ENCODE data around the gene ABLIM3. TPM values are rescaled to one million over a fixed set of nuclear protein-coding genes. Genes with fewer than 3 reads are reported as not detected.

ABLIM3 gene
- total and polyA plus RNA-seq, 2 of the 13 experiments (the other 11 are each of a cell fraction or from before 2014, with no cell fraction given), result 0.53 to 6.3 TPM

DNA sequence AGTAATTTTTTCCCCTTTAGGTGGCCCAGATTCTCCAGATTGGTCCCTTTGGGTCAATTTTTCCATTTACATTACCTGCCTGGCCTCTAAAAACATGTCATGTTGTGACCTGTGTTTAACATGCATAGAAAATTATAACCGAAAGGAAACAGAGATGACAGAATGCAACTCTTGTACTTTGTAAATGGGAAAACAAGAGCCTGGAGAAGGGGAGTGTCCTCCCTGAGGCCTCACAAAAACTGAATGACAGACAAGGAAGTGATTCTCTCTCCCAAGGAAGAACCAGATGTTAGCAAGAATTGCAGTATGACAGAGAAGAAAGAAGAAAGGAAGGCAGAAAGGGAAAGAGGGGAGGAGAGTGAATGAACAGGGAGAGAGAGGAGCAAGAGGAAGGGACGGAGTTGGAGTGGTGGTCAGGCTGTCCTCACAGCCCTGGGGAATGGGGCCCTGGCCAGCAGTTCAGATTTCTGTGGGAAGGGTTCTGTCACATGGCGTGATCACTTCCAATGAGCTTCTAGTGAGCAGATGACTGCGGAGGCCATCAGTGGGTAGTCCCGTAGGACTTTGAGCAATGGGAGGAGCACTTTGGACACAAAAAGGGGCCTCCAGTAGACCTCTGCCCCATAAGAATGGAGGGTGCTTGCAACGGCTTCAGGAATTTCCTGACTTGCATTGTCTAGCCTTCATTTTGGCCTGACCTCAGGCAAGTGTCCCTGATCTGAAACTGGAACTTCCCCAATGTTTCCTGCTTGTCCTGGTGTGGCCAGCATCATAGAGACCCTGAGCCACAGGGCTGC, 31.6 kb downstream of the ABLIM3 start (continued):
- TF ChIP-seq NFYB (CRISPR knock-in tag; IDR thresholded peaks at IDR 0.05), result peak; percentile 85
- peak; percentile 52; the same call in 1 of the 2 replicates for TF ChIP-seq DMAP1 (CRISPR knock-in tag; IDR thresholded peaks at IDR 0.05)
- TF ChIP-seq, protein P1, sequence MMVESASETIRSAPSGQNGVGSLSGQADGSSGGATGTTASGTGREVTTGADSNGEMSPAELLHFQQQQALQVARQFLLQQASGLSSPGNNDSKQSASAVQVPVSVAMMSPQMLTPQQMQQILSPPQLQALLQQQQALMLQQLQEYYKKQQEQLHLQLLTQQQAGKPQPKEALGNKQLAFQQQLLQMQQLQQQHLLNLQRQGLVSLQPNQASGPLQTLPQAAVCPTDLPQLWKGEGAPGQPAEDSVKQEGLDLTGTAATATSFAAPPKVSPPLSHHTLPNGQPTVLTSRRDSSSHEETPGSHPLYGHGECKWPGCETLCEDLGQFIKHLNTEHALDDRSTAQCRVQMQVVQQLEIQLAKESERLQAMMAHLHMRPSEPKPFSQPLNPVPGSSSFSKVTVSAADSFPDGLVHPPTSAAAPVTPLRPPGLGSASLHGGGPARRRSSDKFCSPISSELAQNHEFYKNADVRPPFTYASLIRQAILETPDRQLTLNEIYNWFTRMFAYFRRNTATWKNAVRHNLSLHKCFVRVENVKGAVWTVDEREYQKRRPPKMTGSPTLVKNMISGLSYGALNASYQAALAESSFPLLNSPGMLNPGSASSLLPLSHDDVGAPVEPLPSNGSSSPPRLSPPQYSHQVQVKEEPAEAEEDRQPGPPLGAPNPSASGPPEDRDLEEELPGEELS (CRISPR knock-in tag; IDR thresholded peaks at IDR 0.05), result peak; percentile 56
- peak; percentile 46; the same call in 1 of the 2 replicates for TF ChIP-seq ZNF724P (CRISPR knock-in tag; IDR thresholded peaks at IDR 0.05; ENCODE audit: borderline replicate concordance)
- no peak for TF ChIP-seq NFE2L1 (CRISPR knock-in tag; IDR thresholded peaks at IDR 0.05; ENCODE audit: borderline replicate concordance)
- TF ChIP-seq PLRG1 (conservative IDR thresholded peaks at IDR 0.05), result no peak
- TF ChIP-seq, protein P2, sequence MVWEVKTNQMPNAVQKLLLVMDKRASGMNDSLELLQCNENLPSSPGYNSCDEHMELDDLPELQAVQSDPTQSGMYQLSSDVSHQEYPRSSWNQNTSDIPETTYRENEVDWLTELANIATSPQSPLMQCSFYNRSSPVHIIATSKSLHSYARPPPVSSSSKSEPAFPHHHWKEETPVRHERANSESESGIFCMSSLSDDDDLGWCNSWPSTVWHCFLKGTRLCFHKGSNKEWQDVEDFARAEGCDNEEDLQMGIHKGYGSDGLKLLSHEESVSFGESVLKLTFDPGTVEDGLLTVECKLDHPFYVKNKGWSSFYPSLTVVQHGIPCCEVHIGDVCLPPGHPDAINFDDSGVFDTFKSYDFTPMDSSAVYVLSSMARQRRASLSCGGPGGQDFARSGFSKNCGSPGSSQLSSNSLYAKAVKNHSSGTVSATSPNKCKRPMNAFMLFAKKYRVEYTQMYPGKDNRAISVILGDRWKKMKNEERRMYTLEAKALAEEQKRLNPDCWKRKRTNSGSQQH (CRISPR knock-in tag; IDR thresholded peaks at IDR 0.05; ENCODE audit: low read depth), result 0 out of 2 replicates have a peak, but pooled peaks have one; percentile 36
- TF ChIP-seq PHF21A (CRISPR knock-in tag; IDR thresholded peaks at IDR 0.05), result peak; percentile 94
- peak; percentile 34 for TF ChIP-seq THAP11 (CRISPR knock-in tag; IDR thresholded peaks at IDR 0.05)
- TF ChIP-seq ELF4 (CRISPR knock-in tag; IDR thresholded peaks at IDR 0.05; ENCODE audit: borderline replicate concordance), result no peak
- TF ChIP-seq ZNF432 (CRISPR knock-in tag; IDR thresholded peaks at IDR 0.05; ENCODE audit: borderline replicate concordance), result no peak
- TF ChIP-seq, protein P3, sequence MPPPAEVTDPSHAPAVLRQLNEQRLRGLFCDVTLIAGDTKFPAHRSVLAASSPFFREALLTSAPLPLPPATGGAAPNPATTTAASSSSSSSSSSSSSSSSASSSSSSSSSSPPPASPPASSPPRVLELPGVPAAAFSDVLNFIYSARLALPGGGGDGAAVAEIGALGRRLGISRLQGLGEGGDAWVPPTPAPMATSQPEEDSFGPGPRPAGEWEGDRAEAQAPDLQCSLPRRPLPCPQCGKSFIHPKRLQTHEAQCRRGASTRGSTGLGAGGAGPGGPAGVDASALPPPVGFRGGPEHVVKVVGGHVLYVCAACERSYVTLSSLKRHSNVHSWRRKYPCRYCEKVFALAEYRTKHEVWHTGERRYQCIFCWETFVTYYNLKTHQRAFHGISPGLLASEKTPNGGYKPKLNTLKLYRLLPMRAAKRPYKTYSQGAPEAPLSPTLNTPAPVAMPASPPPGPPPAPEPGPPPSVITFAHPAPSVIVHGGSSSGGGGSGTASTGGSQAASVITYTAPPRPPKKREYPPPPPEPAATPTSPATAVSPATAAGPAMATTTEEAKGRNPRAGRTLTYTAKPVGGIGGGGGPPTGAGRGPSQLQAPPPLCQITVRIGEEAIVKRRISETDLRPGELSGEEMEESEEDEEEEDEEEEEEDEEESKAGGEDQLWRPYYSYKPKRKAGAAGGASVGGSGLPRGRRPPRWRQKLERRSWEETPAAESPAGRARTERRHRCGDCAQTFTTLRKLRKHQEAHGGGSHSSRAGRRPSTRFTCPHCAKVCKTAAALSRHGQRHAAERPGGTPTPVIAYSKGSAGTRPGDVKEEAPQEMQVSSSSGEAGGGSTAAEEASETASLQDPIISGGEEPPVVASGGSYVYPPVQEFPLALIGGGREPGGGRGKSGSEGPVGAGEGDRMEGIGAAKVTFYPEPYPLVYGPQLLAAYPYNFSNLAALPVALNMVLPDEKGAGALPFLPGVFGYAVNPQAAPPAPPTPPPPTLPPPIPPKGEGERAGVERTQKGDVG (CRISPR knock-in tag; IDR thresholded peaks at IDR 0.05; ENCODE audit: borderline replicate concordance), result no peak
- TF ChIP-seq SNAPC2 (CRISPR knock-in tag; IDR thresholded peaks at IDR 0.05), result 0 out of 2 replicates have a peak, but pooled peaks have one; percentile 45
- peak; percentile 59 for TF ChIP-seq TBX2 (CRISPR knock-in tag; IDR thresholded peaks at IDR 0.05; ENCODE audit: borderline replicate concordance)
- TF ChIP-seq SSRP1 (CRISPR knock-in tag; IDR thresholded peaks at IDR 0.05), result peak; percentile 44; the same call in 1 of the 2 replicates
- TF ChIP-seq ZNF205 (CRISPR knock-in tag; IDR thresholded peaks at IDR 0.05), result no peak; the same call in 1 of the 2 replicates
- TF ChIP-seq TAF1 (CRISPR knock-in tag; IDR thresholded peaks at IDR 0.05), result peak; percentile 84
- 0 out of 2 replicates have a peak, but pooled peaks have one; percentile 55 for TF ChIP-seq NCOA1 (CRISPR knock-in tag; IDR thresholded peaks at IDR 0.05)
- TF ChIP-seq HDAC2 (CRISPR knock-in tag; IDR thresholded peaks at IDR 0.05), result peak; percentile 47; the same call in 1 of the 2 replicates
- TF ChIP-seq ZNF3 (CRISPR knock-in tag; IDR thresholded peaks at IDR 0.05), result no peak
- TF ChIP-seq POGZ (CRISPR knock-in tag; IDR thresholded peaks at IDR 0.05), result peak; percentile 86
- peak; percentile 90; the same call in 1 of the 2 replicates for TF ChIP-seq SPEN (CRISPR knock-in tag; IDR thresholded peaks at IDR 0.05; ENCODE audit: low read depth)
- TF ChIP-seq ZNF331 (CRISPR knock-in tag; IDR thresholded peaks at IDR 0.05), result peak; percentile 45; the same call in 1 of the 2 replicates
